DND-41 (cell line): ENCODE results near the gene LRRC8E.

Experiments
- EZH2 ChIP-seq: IDR thresholded peaks from 3 replicates; pipeline ENCODE4 v1.6.1; 2012; ENCODE audit warnings: borderline replicate concordance, low read depth, mild to moderate bottlenecking, moderate library complexity, low read length, inconsistent platforms; ENCODE audit not compliant: severe bottlenecking
- TF ChIP-seq, protein P1 (sequence below): IDR thresholded peaks from 2 replicates; pipeline ENCODE4 v1.5.1; 2012; ENCODE audit warnings: borderline replicate concordance, low read length, moderate library complexity, mild to moderate bottlenecking; ENCODE audit not compliant: poor library complexity, severe bottlenecking; ENCODE audit errors: extremely low read depth

DNA sequence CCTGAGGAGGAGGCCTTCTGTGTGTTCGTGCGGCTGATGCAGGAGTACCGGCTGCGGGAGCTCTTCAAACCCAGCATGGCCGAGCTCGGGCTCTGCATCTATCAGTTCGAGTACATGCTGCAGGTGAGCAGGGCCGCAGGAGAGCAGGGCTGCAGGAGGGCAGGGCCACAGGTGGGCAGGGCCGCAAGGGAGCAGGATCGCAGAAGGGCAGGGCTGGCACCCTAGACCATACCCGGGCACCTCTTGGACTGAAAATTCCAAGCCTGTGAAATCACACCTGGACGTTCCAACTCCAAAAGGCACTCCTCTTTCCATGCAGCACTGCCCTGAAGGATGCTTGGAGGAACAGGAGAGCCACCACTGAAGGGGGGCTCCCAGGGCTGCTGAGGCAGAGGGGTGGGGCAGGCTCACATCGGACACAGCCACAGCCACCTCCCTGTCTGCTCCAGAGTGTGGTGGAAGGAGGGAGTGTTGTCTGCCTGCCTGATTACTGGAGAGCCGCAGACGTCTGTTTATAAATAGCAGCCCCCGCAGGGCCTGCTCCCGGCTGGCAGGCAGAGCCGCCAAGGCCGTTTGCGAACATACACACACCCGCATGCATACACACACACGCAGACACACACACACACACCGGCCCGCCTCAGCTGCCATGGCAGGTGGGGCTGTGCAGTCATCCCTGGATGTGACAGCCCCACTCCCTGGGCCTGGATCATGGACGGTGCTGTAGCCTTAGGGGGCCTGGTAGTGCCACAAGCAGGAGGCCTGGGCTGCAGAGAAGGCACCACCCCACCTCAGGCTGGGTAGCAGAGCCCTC lies 38.1 kb upstream of the LRRC8E start:
- no peak for TF ChIP-seq EZH2
- TF ChIP-seq, protein P1, sequence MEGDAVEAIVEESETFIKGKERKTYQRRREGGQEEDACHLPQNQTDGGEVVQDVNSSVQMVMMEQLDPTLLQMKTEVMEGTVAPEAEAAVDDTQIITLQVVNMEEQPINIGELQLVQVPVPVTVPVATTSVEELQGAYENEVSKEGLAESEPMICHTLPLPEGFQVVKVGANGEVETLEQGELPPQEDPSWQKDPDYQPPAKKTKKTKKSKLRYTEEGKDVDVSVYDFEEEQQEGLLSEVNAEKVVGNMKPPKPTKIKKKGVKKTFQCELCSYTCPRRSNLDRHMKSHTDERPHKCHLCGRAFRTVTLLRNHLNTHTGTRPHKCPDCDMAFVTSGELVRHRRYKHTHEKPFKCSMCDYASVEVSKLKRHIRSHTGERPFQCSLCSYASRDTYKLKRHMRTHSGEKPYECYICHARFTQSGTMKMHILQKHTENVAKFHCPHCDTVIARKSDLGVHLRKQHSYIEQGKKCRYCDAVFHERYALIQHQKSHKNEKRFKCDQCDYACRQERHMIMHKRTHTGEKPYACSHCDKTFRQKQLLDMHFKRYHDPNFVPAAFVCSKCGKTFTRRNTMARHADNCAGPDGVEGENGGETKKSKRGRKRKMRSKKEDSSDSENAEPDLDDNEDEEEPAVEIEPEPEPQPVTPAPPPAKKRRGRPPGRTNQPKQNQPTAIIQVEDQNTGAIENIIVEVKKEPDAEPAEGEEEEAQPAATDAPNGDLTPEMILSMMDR = no peak
